MM.1S (cell line): ENCODE data around the gene PKHD1.

Experiments
- EZH2phosphoT487 ChIP-seq: fragments of 300-600 bp; sonication (generic); IDR thresholded peaks from 2 replicates; pipeline ENCODE4 v1.6.1; 2018; ENCODE audit warnings: antibody characterized with exemption, low read length
- TF ChIP-seq, protein P1 (sequence below): fragments of 300-600 bp; sonication (generic); IDR thresholded peaks from 2 replicates; pipeline ENCODE4 v1.5.1; 2016; ENCODE audit warnings: antibody characterized with exemption, low read length, mixed read lengths

GRCh38 chr6:51954681-51955080, 132.7 kb downstream of the PKHD1 start:
- TF ChIP-seq, protein P1, sequence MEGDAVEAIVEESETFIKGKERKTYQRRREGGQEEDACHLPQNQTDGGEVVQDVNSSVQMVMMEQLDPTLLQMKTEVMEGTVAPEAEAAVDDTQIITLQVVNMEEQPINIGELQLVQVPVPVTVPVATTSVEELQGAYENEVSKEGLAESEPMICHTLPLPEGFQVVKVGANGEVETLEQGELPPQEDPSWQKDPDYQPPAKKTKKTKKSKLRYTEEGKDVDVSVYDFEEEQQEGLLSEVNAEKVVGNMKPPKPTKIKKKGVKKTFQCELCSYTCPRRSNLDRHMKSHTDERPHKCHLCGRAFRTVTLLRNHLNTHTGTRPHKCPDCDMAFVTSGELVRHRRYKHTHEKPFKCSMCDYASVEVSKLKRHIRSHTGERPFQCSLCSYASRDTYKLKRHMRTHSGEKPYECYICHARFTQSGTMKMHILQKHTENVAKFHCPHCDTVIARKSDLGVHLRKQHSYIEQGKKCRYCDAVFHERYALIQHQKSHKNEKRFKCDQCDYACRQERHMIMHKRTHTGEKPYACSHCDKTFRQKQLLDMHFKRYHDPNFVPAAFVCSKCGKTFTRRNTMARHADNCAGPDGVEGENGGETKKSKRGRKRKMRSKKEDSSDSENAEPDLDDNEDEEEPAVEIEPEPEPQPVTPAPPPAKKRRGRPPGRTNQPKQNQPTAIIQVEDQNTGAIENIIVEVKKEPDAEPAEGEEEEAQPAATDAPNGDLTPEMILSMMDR, result no peak
- TF ChIP-seq EZH2phosphoT487, result no peak
